GM18498 (cell line): Measurements from ENCODE around the gene TMEM151B.

Experiments used
- ATAC-seq: cut with Tn5 transposase; IDR thresholded peaks from one replicate; pipeline ENCODE4 v1.9.1; 2021; ENCODE audit warnings: mild to moderate bottlenecking, moderate library complexity; ENCODE audit not compliant: unreplicated experiment

The TMEM151B gene

DNA sequence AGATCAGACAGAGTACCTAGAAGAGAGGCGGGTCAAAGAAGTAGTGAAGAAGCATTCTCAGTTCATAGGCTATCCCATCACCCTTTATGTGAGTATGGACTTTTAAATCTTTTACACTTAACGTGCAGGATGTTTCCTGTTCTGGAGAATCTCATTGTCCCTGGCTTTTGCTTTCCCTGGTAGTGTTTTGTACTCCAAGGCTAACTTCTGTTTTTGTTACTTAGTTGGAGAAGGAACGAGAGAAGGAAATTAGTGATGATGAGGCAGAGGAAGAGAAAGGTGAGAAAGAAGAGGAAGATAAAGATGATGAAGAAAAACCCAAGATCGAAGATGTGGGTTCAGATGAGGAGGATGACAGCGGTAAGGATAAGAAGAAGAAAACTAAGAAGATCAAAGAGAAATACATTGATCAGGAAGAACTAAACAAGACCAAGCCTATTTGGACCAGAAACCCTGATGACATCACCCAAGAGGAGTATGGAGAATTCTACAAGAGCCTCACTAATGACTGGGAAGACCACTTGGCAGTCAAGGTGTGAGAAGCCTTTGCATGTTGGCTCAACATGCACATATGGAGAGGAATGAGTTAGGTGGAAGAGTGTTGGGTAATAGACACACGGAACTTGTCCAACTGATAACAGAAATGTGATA is 20.1 kb upstream of the TMEM151B start:
- ATAC-seq: no peak

DNA sequence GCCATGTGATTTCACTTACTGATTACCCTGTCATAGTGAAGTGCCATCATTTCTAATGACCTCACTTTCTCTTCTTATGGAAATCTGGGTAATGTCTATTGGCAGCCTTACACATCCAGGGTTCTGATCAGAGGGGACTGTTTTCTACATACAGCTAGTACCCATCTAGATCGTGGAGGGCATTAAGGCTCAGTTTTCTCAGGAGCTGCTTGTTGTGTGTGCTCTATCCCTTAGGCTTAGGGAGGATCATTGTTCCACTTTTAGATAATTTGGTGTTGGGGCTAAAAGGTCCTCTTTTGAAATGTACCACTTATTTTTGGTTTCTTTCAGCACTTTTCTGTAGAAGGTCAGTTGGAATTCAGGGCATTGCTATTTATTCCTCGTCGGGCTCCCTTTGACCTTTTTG is 19.5 kb upstream of the TMEM151B start:
- ATAC-seq: no peak

DNA sequence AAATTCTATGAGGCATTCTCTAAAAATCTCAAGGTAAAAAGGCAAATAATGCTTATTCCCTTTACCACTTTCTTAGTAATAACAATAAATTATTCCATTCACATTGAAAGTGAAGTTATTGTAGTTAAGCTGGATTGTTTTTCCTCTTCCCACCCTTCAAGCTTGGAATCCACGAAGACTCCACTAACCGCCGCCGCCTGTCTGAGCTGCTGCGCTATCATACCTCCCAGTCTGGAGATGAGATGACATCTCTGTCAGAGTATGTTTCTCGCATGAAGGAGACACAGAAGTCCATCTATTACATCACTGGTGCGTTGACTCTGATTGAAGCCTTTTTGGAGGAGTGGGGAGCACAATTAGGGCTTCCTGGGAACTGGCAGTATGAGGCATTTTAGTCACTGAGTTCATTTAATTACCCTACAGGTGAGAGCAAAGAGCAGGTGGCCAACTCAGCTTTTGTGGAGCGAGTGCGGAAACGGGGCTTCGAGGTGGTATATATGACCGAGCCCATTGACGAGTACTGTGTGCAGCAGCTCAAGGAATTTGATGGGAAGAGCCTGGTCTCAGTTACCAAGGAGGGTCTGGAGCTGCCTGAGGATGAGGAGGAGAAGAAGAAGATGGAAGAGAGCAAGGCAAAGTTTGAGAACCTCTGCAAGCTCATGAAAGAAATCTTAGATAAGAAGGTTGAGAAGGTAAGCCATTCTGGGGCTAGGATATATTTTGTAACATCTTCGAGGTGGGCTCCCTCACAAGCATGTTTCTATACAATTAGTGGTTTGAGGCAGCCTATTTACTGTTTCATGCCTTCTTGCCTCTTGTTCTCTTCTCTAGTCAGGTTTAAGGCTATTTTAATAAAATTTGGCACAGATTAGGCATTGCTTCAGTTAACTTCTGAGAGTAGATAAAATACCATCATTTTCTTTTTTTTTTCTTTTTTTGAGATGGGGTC is 18.4 kb upstream of the TMEM151B start:
- no peak for ATAC-seq

DNA sequence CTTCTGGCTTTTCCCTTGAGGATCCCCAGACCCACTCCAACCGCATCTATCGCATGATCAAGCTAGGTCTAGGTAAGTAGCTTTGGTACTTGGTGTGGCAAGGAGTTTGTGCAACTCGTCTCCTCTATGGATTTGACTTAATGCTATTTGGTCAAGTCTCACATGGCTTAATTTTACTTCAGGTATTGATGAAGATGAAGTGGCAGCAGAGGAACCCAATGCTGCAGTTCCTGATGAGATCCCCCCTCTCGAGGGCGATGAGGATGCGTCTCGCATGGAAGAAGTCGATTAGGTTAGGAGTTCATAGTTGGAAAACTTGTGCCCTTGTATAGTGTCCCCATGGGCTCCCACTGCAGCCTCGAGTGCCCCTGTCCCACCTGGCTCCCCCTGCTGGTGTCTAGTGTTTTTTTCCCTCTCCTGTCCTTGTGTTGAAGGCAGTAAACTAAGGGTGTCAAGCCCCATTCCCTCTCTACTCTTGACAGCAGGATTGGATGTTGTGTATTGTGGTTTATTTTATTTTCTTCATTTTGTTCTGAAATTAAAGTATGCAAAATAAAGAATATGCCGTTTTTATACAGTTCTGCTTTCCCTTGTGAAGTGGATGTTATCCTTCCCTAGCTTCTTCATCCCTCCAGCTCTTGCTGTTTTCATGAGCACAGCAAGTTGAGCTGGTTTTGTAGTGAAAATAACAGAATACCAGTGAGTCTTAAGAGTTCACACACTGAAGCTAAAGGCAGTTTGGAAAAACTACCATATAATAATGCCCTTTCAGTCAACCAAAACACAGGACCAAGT is 16.7 kb upstream of the TMEM151B start:
- no peak for ATAC-seq

DNA sequence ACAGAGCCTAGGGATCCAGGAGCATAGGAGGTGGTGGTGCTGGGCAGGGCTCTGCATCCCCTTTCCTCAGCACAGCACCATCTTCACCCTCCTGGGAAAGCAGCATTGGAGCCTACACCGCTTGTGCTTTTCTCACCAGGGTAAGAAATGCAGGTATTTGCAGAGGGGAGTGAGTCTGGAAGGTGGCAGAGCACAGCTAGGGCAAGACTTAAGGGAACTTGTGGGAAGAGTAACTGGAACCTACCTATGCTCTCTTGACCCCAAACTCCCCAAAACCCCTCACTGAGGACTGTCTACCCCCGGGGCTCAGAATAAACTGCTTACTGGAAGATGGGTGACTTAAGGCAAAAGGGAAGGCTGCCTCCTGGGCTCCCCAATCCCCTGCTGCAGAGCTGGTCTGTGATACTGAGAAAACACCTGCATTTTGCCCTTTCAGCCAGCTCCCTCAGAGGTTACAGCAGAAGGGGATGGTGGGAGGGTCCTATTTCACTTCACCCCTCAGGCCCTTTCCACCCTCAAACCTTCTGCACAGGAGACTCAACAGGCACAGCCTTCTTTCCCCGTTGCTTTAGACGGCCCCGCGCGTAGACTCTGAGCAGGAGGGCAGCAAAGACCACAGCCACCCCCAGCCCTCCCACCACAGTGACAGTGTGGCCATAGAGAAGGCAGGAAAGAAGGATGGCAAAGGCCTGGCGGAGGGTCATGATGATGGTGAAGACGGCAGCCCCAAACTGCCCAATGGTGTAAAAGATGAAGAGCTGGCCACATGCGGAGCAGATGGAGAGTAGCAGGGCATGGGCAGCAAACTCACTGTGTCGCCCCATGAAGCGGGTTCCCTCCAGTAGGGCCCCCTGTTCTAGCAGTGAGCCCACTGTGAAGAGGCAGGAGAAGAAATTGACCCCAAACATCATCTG is 15.8 kb upstream of the TMEM151B start:
- ATAC-seq: no peak

DNA sequence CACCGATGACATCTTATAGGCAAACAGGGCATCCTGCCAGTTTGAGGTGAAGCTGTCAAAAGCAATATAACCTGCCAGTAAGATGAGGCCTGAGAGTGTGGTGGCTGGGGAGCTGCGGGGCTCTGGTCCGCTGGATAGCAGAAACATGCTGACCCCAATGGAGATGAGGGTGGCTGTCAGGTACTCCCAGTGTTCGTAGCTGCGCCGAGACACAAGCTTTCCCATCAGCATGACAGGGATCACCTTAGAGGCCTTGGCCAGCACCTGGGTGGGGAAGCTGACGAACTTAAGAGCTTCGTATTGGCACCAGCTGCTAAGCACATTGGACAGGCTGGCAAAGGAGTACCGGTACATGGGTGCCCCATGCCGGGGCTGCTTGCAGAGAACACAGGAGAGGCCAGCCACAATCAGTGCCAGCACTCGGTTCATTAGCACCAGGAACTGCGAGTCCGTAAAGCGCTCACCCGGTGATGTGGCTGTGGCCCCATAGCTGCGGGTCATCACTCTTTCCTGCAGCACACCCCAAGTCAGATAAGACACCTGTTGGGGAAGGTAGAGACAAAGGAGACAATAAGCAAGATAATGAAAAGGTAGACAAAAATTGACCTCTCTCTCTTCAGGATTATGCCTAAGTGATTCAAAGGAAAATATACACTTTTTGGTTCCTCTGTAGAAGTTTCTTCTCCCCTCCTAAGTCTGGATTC is 15.0 kb upstream of the TMEM151B start:
- no peak for ATAC-seq

DNA sequence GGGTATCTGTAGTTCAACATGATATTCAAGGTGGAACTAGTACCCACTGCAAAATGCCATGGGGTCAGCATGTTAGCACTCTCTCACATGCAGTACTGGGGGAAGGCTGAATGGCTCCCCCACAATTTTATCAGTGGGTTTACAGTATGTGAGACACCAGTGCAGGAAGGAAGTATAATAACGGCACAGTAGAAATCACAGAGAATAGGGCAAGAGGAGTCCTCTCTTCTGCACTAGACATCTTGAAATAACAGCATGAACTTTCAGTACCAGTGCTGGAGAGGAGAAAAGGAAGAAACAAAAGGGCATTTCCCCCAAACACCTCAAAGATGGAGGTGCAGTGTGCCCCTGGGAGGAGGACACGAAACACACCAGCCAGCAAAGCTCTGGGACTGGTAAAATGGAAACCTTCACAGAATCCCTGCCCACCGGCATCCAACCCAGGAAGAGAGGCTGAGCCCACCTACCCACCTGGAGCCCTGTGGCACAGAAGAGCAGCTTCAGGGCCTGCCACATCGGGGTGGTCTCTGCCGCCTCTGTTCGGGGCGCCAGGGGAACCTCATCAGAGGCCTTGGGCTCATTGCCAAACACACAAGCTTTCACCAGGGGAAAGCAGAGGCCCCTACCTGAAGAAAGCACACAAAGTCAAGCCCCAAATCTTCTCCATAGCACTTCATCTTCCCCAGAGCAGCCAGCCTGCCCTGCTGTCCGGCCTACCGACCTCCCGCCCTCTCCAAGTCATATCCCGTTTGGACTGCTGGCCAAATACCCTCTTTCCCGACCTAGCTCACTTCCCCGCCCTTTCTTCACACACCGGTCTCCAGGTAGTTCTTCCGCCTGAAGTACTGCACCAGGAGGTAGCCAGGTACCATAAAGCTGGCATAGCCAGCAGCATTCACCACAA is 14.1 kb upstream of the TMEM151B start:
- ATAC-seq: no peak

DNA sequence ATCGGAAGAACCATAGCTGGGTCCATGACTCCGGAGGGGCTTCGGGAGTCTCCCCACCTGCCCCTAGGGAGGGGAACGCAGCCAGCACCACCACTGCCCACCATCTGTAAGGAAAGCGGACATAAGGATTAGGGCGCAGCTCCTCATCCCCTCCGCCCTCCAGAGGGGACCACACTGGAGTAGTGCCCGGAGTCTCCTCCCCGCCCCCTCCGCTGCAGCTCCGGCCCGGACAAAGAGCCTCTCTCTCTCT is 13.6 kb upstream of the TMEM151B start:
- no peak for ATAC-seq

DNA sequence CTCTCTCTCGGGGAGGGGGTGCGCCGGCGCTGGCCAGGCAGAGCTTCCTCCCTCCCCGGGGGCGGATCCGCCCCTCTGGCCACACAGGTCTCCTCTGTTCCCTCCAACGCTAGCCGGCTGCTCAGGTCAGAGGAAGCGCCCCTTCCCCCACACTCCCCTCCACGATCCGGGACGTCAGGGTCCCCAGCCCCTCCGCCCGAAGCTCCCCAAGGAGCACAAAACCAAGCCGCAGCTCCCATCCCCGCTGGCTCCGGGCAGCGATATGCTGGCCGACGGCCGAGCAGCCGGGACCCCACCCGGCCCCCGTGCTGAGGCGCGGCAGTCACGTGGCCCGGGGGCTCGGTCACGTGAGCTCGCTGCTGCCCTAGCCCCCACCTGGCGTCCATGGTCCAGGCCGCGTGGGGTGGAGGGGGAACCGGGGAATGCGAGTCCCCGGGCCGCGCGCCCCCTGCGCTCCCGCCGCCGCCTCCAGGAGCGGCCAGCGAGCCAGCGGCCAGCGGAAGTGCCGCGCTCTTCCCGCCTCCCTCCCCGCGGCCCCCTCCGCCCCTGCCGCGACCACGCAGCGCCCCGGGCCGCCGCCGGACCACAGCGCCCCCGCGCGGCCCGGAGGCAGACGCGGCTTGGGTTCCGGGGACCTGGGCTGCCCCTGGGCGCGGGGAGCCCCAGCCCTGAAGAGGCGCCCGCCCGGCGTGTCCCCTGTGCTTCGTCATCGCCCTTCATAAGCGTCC is 13.1 kb upstream of the TMEM151B start, which contains the start of gene SLC35B2:
SLC35B2 (minus strand) TSS at position 504 of the 728 bp plus-strand sequence; CDS start at position 386, 118 bp downstream.
- peak; percentile 59 for ATAC-seq

DNA sequence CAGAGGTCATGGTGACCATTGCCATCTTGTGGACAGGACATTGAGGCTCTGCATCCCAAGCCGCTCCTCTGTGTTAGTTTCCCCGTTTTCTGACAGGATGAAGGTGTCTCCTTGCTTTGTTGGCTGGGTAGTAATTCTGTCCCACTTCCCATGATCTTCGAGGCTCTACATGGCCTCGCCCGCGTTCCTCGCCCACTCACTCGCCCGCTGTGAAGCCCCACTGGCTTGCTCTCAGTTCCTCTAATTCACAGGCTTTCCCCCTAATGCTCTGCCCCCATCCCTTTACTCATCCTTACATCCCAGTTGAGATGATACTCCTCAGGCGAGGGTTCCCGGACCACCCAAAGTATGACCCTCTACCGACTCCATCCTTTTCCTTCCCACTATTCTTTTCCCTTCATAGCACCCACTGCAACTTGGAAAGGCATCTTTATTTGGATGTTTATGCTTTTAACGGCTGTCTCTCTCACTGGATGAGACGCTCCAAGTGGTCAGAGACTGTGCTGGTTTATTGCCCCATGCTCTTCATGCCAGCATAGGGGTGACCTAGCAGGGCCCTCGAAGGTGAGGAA is 12.4 kb upstream of the TMEM151B start:
- peak; percentile 8 for ATAC-seq

DNA sequence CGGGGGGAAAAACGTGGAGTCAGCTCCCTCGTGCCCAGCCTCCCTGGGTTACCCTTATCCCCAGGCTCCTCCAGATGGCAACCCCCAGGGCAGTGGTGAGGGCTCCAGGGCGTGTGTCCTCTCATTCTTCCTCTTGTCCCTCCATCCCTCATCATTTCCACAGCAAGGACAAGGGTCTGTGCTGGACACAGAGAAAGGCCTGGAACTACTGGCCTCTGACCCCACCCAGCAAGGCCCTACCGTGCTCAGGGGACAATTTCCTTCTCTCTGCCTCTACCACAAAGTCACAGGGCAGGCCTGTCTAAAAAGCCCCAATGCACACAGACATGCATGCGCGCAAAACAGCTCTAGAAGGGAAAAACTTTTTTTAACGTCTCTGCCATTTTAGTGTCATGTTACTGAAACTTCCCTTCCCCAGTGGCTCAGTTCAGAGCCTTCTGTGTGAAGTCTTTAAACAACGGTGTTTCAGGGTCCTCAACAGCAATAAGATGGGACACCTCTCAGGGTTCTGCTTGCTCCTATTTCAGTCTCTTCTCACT is 11.9 kb upstream of the TMEM151B start:
- no peak for ATAC-seq

DNA sequence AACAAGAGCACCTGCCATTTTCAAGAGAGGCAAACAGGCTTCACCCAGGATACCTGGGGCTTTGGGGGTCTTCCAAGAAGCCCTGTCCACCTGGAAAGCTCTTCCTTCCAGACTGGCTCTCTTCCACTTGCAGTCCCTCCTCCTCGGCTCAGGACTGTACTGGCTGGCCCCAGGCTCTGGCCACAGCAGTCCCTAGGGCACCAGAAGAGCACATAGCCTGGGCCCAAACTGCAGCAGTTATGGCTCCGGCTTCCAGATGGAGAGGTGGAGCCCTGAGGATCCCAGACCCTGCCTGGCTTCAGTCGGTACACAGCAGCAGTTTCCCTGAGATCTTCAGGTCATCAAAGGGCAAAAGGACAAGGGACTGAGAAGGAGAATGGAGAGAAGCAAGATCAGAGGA is 11.3 kb upstream of the TMEM151B start:
- ATAC-seq: no peak

DNA sequence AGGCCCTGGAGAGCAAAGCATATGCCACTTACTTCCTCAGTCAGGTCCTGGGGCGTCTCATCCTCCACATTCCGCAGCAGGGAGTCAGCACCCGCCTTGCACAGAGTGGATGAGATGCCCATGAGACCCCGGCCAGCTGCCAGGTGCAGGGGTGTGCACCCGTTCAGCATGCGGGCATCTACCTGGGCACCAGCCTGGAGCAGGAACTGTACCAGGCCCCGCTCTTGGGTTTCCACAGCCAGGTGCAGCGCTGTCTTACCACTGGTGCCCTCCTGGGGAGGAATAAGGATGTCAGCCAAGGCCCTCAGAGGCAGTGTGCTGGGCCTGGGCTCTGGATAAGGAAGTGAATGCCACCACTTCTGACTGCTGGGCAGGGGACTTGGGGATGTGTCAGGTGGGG is 10.2 kb upstream of the TMEM151B start:
- ATAC-seq: no peak

DNA sequence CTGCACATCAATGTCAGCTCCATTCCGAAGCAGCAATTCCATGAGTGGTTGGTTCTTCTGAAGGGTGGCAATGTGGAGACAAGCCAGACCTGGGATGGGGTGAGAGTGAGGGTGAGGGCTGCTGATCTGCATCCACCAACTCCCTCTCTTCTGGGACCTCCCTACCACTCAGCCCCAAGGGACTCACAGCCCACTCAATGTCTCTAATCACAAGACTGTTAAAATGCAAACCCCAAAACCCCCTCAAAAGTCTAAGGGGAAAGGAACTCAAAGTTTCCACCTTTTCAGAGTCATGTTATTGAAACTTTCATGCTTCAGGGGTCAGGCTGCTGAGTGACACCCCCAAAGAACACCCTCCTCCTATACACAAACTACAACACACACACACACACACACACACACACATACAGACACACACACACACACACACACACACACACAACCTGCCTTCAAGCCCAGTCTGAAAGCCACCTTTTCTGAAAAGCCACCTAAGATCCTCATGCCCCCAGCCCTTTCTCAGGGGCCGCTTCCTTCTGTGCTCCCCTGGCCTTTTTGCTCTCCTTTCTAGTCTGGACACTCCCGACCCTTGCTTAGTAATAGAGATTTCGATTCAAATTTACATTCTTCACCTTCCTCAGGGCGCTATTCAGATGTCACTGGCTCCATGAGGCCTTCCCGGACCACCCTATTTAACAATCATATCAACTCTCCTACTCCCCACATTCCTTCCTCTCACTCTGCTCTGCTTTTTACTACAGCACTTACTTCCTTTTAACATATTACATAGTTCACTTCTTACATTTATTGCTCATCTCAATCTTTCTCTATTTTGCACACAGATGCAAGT is 9.6 kb upstream of the TMEM151B start:
- ATAC-seq: no peak

DNA sequence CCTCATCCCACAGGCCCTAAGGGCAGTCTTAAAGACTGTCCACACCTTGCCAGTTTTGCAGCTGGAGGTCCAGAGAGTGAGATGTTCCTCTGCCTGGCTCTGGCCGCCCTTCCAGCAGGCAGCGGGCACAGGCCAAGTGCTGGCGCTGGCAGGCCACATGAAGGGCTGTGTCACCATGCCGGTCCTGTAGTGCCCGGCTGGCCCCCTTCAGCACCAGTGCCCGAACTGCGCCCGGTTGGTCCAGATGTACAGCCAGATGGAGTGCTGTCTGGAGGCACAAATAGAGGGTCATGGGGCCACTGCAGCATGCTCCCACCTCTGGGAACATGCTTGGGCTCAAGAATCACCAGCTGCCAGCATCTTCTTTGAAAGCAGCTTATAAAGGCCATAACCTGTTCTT is 8.7 kb upstream of the TMEM151B start:
- ATAC-seq: no peak

DNA sequence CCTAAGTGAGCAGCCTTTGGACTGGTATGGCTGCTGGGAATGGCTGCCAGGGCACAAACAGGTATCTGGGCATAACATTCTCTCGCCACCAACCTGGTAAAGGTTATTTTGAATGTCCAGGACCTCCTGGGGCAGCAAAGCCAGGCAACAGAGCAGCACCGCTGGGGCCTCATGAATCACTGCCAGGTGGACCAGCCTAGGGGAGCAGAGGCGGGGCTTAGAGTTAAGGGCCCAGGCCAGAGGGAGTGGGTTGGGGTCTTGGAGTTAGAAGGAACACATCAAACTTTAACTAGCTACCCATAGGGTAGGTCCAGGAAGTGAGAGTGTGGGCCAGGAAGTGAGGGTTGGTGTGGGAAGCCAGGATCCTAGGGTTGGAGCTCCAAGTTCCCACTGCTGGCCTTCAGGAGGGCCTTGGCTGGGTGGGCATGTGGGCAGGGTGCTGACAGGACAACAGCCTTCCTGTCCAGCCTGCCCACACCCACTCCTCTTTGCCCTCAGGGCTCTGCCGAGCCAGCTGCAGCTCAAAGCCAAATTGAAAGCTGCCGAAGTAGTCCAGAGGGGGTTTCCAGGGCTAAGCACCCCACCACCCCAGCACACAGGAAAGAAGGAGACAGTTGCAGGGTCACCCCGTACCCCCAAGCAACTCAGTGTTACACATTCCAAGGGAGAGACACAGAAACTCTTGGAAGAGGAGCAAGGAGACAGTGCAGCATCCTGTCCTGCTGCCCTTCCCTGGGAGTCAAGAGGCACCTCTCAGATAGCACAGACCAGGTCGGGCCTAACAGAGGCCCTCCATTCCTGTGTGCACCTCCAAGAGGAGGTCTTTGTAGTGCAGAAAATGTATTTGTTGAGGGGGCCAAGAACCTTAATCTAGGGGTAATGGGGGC is 7.5 kb upstream of the TMEM151B start:
- ATAC-seq: no peak
